NCI-H82 treated with DMSO at 0.1 percent for 48 hours (cell line): Measurements from ENCODE around the gene AGAP2.

Source experiments
- DNase-seq: peaks from one replicate; lab custom pipeline; 2025; ENCODE audit not compliant: unreplicated experiment; lab: John Stamatoyannopoulos, UW

The AGAP2 gene

DNA sequence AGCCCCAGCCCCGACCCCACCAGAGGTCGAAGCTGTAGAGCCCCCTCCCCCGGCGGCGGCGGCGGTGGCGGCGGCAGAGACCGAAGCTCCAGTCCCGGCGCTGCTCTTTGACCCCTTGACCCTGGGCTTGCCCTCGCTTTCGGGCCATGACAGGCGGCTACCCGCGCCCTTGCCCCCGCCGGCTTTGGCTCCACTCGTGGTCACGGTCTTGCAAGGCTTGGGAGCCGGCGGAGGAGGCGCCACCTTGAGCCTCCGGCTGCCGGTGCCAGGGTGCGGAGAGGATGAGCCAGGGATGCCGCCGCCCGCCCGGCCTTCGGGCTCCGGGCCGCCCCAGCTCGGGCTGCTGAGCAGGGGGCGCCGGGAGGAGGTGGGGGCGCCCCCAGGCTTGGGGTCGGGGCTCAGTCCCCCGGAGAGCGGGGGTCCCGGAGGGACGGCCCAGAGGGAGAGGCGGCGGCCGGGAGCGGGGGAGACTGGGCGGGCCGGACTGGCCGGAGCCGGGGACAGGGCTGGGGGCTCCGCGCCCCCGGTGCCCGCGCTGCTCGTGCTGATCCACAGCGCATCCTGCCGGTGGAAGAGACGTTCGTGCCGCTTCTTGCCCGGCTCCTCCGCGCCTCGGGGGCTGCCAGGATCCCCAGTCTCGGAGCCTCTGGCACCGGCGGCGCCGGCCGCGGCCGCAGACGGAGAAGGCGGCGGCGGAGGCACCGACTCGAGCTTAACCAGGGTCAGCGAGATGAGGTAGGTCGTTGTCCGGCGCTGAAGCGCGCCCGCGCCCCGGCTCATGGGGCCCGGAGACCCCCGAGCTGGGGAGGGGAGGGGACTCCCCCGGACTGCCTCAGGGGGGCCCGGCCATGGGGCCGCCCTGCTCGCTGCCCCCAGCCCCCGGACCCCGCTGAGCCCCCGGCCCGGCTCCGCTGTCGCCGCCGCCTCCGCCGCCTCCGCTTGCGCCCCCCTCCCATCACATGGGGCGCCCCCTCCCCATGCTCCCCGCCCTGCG lies 778 bp downstream of the AGAP2 start:
- no peak for DNase-seq

DNA sequence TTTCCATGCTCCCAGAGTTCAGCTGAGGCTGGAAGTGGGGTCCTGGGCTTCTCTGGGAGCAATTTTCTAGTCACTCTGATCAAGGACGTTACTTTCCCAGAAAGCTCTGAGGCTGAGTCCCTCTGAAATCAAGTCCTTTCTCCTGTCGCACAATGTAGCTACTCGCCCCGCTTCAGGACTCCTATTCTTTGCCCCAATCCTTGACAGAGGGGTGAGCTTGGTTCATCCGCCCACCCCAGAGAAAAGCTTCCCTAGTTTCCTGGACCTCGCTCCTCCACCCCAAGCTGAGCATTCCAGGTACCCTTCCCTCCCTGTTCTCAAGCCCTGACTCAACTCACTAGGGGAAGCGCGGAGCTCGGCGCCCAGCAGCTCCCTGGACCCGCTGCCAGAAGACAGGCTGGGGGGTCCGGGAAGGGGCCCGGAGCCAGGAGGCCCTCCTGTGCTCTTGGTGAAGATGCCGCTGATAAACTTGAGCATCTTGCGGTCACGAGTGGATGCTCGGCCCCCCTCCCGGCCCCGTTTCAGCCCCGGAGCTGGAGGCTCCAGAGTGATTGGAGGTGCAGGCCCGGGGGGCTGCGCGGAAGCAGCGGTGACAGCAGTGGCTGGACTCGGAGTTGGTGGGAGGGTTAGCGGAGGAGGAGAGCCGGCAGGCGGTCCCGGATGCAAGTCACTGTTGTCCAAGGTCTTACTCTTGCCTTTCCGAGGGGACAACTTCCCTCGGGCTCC lies 1.6 kb downstream of the AGAP2 start:
- DNase-seq = no peak

DNA sequence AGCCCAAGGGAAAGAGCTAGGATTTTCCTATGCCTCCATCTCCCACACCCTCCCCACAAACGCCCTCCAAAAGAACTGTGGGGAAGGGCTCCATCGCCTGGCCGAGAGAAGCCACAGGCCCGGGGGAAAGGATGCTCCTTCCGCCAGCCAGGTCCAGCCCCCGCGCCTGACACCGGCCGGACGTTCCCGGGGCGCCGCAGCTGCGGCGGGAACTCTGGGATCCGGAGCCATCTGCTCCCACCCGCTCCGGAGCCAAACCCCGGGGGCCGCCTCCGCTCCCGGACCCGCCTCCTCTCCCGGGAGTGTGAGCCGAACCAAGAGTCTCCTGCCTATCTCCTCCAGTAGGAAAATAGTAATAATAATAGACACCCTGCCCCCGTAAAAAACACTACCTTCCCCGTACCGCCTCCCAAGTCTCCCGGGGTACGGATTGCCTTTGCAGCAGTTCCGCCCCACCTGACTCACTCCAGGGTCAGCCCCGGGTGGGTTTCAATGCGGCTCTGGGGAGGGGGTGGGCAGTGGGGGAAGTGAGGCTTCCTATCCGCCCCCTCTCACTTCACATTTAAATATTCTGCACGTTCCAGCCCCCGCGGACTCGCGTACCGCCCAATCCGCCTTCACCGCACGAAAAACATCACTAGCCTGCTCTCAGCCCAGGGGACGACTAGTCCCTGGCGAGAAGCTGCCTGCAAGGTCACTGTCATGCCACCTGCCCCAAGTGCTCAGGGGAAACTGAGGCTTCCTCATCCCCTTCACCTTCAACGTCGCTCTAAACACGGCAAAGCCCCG lies 2.4 kb downstream of the AGAP2 start:
- no peak for DNase-seq

DNA sequence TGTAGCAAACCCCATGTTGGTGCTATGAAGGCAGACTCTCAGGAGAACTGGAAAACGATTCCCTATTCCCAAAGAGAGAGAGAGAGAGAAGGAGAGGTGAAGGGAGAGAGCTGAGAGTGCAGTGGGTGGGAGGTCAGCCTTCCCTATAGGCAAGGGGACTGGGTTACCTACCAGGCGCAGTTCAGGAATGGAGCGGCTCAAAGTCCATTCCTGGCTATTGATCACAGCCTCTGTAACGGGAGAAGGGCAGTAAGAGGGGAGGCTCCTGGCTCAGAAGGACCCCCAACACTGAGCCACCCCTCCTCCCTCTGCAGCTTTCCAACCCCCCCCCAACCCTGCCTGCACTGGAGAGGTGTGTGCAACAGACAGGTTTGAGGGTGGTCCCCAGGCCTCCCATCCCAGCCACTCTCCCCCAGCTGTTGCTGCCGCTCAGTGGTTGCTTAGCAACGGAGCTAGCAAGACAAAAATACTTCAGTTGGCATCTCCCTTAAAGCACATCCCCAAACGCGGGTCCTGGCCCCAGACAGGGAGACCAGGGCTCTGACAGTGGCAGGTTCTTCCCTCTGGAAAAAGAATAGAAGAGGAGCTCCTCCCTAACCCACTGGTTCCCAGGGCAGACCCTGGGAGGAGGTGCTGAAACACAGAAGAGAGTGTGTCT lies 3.2 kb downstream of the AGAP2 start:
- no peak for DNase-seq

DNA sequence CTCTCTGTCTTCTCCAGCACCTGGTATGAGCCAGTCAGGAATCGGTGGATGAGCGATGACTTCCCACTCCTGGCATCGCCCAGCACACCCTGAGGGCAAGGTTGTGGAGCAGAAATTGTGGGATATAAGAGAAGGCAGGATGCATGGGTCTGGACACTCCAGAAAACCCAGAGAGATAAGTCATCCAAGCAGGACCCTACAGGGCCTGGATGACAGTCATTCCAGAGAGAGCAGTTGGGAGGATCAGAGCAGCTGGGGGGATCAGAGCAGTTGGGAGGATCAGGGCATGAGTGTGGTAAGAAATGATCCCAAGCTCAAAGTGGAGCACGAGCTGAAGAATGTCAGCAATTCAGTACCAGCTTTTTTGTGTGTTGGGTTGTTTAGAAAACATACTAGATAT lies 4.0 kb downstream of the AGAP2 start:
- no peak for DNase-seq

DNA sequence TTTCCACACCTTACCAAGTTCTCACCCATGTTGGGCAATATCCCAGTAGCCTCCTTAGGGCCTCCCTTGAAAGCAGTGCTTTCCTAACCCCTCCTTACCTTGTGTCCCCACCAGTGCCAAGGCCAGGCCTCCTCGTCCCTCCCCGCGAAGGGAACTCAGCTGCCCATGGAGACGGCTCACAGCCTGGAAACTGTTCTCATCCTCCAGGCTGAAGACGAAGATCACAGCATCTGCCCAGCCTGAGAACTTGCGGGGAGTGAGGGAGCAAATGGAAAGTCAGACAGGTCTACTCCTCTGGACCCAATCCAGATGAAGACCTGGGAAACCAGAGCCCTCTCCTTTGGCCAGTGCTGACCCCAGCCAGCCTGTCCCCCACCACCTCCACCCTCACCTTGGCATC lies 4.6 kb downstream of the AGAP2 start:
- DNase-seq = no peak

DNA sequence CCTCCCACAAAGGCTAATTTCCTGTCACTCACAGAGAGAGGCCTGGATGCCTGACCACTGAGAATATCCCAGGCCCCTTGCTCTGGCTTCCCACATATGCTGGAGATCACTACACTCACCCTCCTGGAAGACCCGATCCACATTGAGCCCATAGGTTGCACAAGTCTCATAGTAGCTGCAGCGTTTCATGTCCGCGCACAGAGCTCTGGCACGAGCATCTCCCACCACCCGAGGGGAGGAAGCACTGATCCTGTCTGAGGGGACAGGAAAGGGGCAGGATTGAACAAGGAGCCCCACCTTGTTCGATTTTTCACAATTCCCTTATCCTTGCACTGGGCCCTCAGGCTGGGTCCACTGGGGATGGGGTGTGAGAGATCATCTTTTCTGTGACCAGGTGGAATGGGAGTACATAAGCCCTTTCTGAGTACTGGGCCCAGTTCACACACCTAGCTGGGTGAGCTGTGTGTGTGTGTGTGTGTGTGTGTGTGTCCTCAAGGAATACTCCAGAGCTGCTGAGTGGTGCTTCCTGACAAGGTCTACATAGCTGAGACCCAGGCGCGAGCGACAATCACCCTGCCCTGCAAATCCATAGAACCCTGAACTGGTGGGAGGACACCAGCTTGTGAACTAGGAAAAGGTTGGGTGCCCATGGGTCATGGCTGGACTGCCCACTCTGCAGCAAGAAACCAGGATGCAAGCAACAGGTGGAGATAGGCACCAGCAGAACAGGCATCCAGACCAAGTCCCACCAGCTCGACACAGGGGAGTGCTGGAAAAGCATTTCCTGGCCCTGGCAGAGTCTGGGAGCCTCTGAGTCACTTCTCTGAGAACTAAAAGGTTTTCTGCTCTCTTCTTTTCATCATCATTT lies 5.6 kb downstream of the AGAP2 start:
- no peak for DNase-seq

DNA sequence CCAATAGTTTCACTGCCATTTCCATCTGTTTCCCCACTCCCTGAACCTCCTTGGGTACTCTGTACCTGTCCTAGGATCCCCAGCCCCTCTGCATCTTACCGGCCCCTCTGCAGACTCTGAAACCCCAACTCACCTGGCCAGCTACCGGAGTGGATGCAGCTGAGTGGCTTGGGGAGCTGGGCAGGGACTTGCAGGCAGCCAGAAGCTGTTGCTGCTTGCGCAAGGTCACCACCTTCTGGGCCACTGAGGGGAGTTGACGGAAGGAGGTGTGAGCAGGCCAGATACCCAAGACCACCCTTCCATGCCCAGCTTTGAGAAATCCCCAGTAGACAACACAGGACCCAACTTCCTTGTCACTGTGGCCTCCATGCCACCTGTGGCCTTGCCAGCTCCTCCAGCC lies 6.3 kb downstream of the AGAP2 start:
- no peak for DNase-seq

DNA sequence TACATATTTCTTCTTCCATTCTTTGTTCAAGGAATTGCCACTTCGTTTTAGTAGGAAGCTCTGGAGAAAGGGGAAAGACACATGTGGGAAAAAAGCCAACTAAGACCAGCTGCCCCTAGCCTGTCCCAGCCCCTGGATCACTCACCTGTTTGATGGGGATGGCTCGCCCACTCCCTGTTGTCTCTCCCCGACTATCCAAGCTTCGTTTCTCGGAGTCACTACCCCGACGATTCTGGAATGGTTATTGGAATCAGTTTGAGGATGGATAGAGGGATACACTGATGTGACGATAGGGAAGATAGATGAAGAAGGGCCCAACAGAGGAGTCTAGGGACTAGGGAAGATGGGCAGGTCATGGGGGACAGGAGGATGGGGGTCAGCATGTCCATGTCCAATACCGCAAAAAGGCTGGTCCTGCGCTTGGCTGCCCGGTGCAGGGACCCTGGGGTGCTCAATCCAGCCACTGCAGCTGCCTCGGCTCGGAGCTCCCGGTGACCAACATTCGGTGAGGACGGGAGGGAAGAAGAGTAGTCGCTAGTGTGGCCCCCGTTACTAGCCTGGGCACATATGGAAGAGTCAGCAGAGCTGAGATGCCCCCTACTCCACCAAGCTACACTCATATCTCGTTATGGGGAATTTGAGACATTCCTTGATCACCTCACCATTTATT lies 7.0 kb downstream of the AGAP2 start:
- DNase-seq = no peak

DNA sequence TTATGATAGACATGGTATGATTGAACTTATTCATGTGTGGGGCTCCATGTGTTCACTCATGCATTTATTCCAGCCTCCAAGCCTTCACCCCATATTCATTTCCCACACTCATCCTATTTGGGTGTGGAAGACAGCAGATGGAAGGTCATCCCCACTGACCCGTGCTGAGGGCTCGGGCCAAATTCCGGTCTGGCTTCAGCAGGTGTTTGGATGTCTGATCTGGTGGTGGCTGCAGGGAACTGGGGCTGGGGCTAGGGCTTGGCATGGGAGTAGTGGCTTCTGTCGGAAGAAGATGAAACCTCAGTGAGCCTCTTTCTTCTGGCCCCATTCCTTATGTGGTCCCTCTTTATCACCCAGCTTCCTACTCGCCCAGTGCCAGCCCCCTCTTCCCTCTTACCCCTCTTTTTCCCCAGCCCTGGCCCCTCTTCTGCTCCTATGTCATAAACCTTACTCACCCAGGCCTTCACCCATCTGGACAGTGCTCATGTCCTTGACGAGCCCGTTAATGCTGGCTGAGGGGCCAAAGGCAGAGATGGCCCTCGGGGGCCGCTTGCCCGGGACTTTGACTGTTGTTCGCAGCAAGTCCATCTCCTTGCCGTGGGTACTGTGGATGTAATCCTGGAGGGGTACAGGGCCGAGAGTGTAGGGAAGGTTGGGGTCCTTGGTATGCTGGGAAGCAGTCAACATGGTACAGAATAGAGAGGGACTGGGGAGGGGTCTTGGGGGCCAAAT lies 8.0 kb downstream of the AGAP2 start:
- no peak for DNase-seq

DNA sequence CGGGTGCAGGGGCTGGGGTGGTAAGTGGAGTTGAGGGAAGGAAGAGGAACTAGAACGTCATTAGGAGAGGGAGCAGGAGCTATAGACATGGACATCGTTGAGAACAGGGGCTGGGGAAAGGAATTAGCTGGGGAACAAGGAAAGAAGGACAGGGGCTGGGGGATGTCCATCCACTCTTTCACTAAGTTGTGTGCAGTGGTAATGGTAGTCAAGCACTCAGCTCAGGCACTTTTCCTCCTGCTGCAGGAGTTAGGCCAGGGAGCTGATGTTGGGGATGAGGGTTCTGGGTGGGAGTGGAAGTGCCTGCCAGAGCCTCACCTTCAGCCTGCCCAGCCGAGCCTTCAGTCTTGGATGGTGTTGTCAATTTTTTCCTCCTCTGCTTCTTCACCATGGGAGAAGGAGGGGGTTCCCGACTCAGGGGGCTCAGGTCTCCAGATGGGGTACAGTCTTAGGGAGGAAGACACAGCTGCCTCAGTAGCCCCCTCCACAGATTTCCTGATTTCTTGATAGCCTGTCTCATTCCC lies 9.2 kb downstream of the AGAP2 start:
- no peak for DNase-seq

DNA sequence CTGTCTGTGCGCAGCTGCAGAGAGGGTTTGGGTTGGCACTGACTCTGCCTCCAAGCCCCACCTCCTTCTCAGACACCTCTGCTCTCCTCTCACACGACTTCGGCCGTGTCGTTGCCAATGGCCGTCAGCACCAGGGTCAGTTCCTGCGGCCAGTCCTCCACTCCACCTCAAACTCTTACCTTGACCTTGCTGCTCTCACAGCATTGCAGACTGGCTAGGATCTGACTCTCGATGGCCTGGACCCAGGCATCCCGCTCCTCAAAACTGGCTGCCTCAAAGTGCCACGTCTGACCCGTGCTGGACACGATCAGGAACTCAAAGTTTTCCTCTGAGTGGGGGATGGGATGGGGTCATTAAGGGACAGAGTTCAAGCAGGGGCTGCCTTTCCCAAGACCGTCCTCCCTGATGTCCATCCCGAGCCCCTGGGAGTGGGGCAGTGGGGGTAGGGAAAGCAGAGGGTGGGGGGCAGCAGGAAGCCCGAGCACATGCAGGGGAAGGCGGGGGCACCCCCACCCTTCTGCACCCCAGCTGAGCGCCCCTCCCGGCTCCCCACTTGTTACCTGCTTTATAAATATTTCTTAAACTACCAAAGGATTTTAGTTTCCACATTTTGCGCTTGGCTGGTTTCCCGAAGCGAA lies 10.7 kb downstream of the AGAP2 start:
- DNase-seq = no peak

DNA sequence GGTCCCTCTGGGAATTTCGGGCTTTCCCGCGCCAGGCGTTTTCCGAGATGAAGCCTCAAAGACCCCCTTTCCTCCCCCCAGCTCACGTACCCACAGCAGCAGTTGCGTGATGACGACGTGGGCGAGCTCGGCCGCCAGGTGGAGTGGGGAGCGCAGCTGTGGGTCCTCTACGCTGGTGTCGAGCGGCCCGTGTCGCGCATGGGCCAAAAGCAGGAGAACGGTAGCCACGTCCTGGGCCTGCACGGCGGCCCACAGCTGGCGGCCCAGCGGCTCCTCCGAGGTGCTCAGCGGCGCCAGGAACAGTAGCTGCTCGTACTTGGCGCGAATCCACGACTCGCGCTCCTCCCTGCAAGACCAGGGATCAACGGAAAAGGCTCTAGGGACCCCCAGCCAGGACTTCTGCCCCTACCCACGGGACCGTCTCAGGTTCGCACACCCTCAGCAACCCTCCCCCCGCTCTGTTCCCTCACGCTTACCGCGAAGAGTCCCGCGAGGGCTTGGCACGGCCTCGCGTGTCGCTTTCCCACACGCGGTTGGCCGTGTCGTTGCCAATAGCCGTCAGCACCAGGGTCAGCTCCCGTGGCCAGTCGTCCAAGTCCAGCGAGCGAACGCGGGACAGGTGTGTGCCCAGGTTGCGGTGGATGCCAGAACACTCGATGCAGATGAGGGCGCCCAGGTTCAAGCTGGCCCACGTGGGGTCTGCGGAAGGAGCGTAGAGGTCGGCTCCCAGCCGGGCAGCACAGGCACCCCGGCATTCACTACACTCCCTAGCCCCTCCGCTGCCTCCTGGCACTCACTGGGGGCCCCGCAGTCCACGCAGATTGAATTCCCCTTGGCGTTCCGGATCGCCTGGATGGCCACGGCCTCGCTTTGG lies 11.4 kb downstream of the AGAP2 start:
- no peak for DNase-seq

DNA sequence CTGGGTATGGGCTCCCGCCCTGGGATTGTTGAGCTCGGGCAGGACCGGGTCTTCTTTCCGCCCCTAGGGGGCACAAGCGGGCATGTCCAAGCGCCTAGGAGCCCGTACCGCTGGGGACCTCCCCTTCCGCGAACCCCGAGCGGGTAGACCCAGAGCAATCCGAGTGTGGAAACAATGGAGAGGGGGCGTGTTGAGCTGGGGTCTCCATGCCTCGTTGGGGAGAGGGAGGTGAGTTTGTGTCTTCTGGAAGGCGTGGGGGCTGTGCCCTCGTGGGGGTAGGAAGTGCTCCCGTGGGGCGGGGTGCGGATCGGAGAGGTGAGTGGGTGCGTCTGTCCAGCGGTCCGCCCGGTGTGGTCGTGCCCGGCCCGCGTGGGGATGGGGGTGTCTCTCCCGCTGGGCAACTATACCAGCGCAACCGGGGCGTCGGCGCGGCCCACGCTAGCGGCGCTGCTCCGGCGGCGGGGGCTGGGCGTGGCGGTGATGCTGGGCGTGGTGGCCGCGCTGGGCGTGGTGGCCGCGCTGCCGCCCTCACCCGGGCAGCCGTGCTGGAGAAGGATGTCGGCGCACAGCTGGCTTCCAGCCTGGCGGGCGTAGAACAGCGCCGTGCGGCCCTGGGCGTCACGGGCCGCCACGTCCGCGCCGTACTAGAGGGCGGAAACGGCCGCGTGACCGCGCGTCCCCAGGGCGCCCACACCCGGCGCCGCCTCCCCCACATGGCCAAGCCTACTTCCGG lies 12.2 kb downstream of the AGAP2 start:
- DNase-seq = peak; percentile 59

DNA sequence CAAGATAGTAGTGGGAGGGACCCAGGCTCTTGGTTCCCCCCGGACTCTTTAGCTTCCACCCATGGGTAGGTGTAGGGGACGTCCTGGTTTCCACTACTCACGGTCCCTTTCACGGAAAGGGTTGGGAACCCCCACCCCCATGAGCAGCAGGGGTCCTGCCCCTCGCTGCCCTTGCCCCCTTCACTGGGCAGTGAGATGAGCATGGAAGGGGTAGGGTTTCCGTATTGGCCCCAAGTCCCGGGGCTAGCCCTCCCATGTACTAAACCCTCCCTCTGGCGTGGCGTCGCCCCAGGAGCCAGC lies 12.7 kb downstream of the AGAP2 start:
- DNase-seq = no peak

DNA sequence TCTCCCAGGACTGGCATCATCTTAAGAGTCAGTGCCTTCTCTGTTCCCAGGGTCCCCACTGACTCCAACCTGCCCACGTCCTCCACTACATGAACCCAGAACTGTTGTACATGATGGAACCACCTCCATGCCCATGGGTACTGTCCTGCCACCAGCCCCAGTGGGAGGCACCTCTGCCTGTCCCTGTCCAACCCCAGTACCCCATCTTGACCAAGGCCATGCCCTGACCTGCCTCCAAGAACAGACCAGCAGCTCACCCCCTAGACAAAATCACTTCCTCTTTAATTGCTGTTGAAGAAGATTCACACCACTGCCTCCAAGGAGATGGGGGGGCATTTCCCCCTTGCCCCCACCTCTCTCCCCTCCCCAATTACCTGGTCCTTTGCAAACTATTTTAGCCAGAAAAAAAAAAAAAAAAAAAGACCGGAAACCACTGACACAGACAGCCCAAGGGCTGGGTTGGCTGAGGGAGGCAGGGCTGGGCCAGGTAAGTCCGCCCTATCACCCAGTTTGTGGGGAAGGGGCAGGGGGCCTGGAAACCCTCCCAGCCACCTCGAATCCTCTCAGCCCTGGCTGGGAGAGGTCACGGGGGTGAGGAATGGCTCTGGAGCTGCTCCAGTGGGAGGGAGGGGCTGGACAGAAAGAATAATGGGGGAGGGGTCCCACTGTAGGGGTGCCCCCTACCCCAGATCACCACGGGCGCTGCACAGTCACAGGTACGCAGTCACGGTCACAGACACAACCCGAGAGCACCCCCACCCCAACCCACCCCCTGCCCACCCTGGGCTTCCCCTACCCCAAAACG lies 13.4 kb downstream of the AGAP2 start:
- DNase-seq = no peak
